Kidney epithelial cell (primary cell): Measurements from ENCODE around the gene LYRM1. TPM values are rescaled to one million over a fixed set of nuclear protein-coding genes. Genes with fewer than 3 reads are reported as not detected.

ENCODE experiments used
- DNase-seq: peaks from one replicate; pipeline ENCODE4 v3.0.0-alpha.2; 2010; ENCODE audit warnings: low read depth
- H3K27me3 ChIP-seq: 2 replicates; pipeline ENCODE4 v1.6.0; 2011; ENCODE audit warnings: low read length; ENCODE audit not compliant: control insufficient read depth, insufficient read depth
- H3K36me3 ChIP-seq: 2 replicates; pipeline ENCODE4 v1.5.1; 2011; ENCODE audit warnings: low read length; ENCODE audit not compliant: control insufficient read depth, insufficient read depth
- H3K4me3 ChIP-seq: 2 replicates; pipeline ENCODE4 v1.5.1; 2011; ENCODE audit warnings: low read depth, mild to moderate bottlenecking, control low read depth, low read length
- CTCF ChIP-seq: IDR thresholded peaks from 2 replicates; pipeline ENCODE4 v1.5.1; 2011; ENCODE audit warnings: mild to moderate bottlenecking, moderate library complexity, low read length, control low read depth, inconsistent platforms; ENCODE audit not compliant: insufficient read depth, poor library complexity, severe bottlenecking
- total RNA-seq: library from RNA; depleted of rRNA; stranded (reverse); fragments of >200 nt; gene quantifications from 2 replicates; pipeline ENCODE4 v1.2.3, GENCODE V29; 2015

The LYRM1 gene
- total RNA-seq, 1 donor from 2014 or later: 64.8 TPM

- no peak for DNase-seq
- no peak overlapping the region for H3K4me3 ChIP-seq
- no peak for TF ChIP-seq CTCF
- no peaks in the 10 kb centered on the region for H3K27me3 ChIP-seq
- H3K36me3 ChIP-seq: no peaks in the 10 kb centered on the region
Observed at GRCh38 chr16:20937736-20938135, 37.2 kb downstream of the LYRM1 start.

GRCh38 chr16:20938426-20938825 lies 37.9 kb downstream of the LYRM1 start:
- no peak for DNase-seq
- Histone ChIP-seq H3K27me3 (no peaks in the 10 kb centered on the region), H3K36me3 (no peaks in the 10 kb centered on the region), H3K4me3 (no peak overlapping the region)
- TF ChIP-seq CTCF: no peak

DNA sequence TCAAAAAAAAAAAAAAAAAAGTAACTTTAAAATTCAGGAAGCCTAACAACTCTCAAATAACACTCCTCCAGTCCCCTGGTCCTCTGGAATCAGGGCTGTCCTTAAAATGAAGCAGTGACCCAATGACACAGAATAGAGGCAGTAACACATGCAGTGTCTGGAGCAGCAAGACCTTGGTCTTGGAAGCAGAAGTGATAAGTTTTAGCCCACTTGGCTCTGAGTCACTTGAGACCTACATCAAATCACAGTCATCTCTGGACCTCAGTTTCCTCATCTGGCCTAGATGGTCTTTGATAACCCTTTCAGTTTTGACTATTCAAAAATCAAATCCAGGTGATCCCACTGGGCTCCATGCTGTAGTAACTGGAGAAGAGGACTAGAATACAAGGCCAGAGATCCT lies 39.0 kb downstream of the LYRM1 start:
- no peaks in the 10 kb centered on the region for H3K27me3 ChIP-seq
- H3K36me3 ChIP-seq: no peaks in the 10 kb centered on the region
- no peak overlapping the region for H3K4me3 ChIP-seq
- no peak for TF ChIP-seq CTCF
- no peak for DNase-seq

DNA sequence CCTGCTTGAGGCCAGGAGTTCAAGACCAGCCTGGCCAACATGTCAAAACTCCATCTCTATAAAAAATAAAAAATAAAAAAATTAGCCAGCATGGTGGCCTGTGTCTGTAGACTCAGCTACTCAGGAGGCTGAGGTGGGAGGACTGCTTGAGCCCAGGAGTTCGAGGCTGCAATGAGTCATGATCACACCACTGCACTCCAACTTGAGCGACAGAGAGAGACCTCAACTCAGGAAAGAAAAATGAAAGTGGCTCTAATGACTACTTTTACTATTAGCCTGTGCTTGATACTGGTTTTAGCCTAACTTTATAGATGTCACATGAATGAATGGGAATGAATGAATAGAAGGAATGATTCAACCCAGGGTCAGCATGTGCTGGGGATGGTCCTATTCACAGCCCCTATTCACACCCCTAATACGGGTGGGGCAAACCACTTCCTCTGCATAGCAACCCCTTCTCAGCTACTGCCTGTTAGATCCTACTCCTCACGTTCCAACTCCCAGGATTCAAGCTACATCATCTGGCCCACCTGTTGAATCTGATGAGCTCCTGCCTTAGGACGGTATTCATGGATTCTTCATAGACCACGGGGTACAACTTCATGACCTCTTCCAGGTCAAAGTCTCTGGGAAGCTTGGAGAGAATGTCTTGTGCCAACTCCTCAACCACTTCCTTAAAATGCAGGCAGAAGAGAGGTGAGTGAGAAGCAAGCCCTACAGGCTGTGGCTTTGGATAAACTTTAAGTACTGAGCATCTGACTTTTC lies 40.5 kb downstream of the LYRM1 start:
- no peak overlapping the region for H3K4me3 ChIP-seq
- no peak for DNase-seq
- no peaks in the 10 kb centered on the region for H3K27me3 ChIP-seq
- no peak for TF ChIP-seq CTCF
- no peaks in the 10 kb centered on the region for H3K36me3 ChIP-seq

DNA sequence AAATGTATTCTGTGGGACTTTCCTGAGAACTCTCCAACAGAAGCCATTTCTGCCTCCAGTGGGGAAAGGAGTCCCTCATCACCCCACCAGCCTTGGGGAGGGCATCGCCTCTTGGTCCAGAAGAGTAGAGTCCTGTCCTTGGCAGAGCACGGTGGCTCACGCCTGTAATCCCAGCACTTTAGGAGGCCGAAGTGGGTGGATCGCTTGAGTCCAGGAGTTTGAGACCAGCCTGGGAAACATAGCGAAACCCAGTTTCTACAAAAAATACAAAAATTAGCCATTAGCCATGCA lies 41.0 kb downstream of the LYRM1 start:
- Histone ChIP-seq H3K36me3 (no peaks in the 10 kb centered on the region), H3K27me3 (no peaks in the 10 kb centered on the region), H3K4me3 (no peak overlapping the region)
- no peak for DNase-seq
- TF ChIP-seq CTCF: no peak

DNA sequence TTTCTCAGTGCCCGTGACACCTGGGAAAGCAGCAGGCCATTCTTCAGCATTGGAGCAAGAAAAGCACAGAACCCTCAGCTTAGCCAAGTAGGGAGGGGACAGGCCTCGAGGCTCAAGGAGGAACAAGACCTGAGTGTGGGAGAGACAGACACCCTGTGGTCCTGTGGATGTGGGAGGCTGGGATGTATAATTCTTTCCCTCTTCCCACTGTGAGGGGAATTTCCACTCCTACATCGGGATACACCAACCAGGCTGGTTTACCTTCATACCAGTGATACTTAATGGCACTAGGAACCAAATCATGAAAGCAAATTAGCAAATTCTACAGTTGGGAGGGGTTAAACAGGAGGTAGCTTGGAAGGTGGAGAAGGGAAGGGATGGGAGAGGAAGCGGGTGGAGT lies 41.7 kb downstream of the LYRM1 start:
- Histone ChIP-seq H3K27me3 (no peaks in the 10 kb centered on the region), H3K36me3 (no peaks in the 10 kb centered on the region), H3K4me3 (no peak overlapping the region)
- no peak for DNase-seq
- no peak for TF ChIP-seq CTCF
